Activated gamma-delta T cell (primary cell): ENCODE results near the gene ZBTB7C.

Experiments
- DNase-seq: peaks from one replicate; lab custom pipeline; 2025; lab: John Stamatoyannopoulos, UW

ZBTB7C gene

DNA sequence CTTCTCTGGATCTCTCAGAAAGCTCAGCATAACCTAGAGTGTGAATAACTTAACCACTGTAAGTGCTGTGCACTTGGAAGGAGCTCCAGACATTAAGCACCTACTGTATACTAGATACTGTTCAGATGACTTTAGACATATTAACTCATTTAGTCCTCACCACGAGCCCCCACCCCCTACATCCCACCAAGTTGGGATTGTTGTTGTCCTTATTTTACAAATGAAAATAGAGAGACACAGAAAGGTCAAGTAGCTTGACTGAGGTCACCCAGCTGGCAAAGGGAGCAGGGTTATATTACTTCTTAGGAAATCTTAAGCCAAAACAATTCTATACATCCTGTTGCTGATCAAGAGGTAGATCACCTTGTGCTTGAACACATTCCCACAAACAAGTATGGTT is 244.5 kb downstream of the ZBTB7C start:
- DNase-seq: no peak

DNA sequence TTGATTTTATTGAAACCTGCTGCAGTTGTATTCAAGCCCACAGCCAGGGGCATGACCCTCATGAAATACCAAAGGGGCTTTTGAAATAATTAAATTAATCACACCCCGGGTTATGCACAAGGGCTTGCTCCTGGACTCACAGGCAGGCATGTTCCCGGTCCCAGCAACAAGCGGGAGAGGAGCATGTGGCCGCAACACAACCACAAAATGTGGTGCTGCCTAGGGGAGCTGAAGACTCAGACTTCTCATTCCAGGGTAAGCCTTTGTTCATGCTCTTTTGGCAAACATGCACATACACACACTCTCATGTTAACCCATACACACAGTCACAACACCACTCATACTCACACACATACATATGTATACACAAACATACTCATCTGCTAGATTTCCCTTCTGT is 245.1 kb downstream of the ZBTB7C start:
- no peak for DNase-seq

- no peak for DNase-seq
These were observed 245.5 kb downstream of the ZBTB7C start for GRCh38 chr18:48163738-48164115.

- no peak for DNase-seq
These were observed 246.0 kb downstream of the ZBTB7C start for GRCh38 chr18:48162956-48163737.

DNA sequence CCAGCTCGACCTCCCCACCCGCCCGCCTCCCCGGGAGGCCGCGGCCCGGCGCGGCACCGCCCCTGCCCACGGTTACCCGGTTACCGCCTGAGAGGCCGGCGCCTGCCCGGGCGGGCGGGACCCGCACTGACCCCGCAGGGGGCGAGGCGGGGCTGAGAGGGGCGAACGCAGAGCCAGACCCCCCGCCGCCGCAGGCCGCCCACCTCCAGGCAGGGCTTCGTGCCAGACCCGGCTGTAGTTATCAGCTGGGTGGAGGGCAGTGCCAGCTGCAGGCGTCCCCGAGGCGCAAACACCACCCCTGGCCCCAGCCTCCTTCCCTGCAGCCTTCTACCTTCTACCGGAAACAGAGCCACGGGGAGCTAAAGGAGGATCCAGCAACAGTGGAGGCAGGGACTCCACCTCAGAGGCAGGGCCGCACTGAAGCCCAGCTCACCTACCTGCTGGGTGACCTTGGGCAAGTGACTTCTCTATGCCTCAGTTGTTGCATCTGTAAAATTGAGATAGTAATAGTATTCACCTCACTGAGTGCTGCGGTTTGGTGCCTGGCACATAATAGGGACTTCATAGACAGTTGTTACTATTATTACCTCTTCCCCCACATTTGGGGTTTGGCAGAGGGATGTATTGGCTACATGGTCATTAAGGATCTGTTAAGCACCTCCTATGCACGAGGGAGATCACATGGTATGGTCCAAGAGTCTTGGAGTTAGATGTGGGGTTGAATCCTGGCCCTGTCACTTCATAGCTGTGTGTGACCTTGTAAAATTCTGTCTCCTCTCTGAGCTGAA is 247.1 kb downstream of the ZBTB7C start:
- no peak for DNase-seq

DNA sequence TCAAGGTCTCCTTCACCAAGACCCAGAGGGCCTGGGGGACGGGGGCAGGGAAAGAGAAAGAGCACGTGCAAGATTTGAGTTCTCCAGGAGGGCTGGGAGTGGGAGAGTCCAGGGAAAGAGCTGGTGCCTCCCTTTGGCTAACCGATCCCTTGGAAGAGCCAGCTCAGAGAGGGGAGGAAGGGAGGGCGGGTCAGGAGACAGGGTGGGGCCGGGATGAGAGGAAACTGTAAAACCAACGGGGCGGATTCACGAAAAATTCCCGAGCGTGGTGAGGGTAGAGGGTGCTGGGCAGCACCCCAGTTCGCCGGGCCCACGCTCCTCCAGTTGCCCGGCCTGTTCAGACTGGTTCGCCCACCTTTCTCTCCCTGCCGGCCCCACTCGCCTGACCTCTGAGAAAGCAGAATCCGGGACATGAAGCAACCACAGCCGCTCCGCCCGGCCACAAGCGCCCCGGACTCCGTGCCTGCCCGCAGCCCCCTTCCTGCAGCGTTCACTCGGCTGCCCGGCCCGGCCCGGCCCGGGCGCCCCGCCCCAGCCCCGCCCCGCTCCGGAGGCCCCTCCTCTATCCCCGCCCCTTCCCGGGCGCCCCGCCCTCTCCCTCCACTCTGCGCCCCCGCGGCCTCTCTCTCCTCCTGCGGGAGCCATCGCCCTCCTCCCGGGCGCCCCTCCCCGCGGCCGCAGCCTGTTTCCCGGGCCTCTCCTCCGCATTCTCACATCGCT is 247.8 kb downstream of the ZBTB7C start:
- DNase-seq: peak; percentile 47

- DNase-seq: no peak
These were observed 248.6 kb downstream of the ZBTB7C start for GRCh38 chr18:48160622-48161021.

DNA sequence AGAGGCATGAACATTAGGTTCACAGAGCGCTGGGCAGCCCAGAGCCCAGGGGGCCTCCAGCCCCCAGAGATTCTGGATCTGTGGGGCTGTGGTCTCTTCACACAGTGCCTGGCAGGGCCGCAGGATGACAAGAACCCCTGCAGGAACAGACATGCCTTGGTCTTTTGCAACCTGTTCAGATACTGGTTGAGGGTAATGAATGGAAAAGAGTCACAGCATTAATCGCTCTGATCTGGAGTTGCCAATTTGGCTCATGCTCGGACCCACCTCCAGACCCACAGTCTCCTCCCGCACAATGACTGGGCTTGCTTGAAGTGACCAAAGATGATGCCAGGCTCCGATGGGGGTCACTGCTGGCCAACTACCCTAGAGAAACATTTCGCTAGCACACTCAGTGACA is 249.4 kb downstream of the ZBTB7C start:
- DNase-seq: no peak

- DNase-seq: no peak
These were observed 250.5 kb downstream of the ZBTB7C start for GRCh38 chr18:48158721-48159120.

DNA sequence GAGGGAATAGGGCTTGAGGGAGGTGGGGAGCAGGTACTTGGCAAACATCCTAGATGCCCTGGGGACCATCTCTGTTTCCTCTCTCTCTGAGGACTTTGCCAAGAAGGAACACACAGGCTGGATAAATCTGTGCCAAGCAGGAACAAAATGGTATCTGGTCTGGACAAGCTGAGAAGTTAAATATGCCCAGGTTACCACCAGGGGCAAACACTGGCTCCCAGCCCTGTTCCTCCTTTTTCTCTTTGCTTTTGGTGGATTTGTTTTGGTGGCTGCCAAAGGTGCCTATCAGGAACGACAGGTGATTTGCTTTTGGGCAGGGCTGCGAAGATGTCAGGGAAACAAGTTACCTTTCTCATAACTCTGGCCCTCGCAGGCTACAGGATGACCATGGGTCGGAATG is 251.2 kb downstream of the ZBTB7C start:
- no peak for DNase-seq

DNA sequence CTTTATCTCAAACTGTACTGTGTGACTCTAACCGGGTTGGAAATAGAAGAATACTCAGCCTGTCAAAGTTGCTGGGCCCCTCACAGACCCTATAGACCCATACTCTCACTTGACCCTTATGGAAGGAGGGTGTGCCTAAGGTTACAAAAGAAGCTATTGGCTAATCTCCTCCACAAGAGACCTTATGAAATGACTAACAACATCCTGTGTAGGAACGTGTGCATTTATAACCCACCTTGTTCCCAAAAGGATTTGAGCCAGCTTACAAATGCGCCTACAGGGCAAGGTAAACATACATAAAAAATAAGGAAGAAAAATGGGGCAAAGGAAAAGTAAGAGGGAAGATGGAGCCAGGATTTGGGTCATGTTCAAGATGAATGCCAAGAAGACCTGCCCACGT is 253.3 kb downstream of the ZBTB7C start:
- DNase-seq: no peak

GRCh38 chr18:48154828-48155227 is 254.4 kb downstream of the ZBTB7C start:
- DNase-seq: no peak

DNA sequence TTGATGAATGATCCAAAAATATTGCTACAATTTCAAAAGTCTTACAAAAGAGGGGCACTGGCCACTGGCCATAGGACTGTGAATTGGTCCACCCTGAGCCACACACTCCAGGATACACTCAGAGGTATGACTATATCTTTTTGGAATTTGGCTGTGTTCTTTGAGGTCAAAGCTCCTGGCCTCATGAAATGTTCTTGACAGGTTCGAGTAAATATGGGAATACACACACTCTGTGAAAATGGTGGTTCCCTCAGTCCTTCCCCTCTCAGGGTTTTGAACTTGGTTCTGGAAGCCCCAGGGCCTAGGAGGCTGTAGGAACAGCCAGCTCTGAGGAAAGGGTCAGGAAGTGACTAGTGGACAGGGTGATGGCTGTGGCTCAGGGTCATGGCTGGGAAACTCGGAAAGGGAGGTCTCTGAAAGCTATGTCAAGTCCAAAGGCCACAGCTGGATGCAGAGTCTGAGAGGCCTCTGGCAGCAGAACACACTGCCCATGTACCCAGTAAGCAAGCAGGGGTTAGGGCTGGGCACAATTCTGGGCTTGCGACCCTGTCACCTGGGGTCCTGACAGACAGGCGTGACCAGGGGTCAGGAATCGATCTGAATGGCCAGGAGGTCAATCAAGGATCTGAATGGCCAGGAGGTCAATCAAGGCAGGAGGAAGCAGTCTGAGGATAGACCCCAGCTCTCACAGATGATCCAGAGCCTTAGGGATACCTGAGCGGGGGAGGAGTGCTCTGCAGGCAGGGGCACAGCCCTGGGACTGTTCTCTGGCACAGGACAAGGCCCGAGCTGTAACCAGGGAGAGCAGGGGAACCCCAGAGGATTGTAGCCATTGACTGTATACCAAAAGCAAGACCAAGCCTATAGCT is 255.3 kb downstream of the ZBTB7C start:
- DNase-seq: no peak

DNA sequence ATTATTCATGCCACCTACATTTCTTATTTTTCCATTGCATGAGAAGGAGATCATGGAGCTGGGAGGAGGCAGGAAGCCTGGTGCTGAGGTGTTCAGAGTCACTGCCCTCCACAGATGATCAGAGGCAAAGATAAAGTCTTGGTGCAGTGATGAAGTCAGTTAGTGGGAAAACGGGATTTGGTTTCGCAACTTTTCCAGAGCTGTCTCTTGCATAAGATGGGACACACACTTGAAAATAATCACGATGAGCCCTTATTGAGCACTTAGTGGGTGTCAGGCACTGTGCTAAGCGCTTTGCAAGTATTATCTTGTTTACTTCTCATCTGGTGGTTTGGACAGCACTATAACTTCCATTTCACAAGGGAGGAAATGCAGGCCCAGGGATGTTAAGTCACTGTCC is 256.6 kb downstream of the ZBTB7C start:
- no peak for DNase-seq

DNA sequence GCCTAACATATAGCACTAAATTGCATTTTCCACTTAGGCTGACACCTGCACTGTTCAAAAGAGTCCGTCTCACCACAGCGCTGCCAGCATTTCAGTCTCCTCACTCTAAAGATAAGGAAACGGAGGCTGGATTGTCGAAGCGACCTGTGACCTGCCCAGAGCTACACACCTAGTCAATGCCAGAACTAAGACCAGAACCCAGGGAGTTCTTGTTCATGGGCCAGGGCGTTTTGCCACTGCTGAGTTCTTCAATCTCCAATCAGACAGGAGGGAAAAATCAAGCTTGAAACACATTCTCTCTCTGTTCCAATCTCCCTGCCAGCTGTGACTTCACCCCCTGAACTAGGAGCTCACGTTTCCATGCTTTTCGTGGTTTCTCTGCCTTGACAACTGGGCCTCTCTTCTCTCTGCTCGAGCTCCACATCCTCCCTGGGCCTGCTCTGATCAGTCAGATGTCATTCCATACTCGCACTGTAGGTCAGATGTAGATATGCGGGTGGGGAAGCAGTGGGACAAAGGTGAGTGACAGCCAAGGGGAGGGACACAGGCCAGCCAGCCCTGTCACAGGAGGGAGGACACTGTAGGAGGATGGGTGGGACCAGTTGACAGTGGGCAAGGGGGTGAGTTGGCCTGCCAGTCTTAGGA is 257.6 kb downstream of the ZBTB7C start:
- no peak for DNase-seq

GRCh38 chr18:48149020-48149685 is 260.0 kb downstream of the ZBTB7C start:
- no peak for DNase-seq

GRCh38 chr18:48142994-48143393 is 266.2 kb downstream of the ZBTB7C start:
- DNase-seq: no peak

GRCh38 chr18:48142353-48142752 is 266.8 kb downstream of the ZBTB7C start:
- DNase-seq: no peak

- no peak for DNase-seq
These were observed 268.5 kb downstream of the ZBTB7C start for GRCh38 chr18:48140731-48141130.

- DNase-seq: no peak
These were observed 269.5 kb downstream of the ZBTB7C start for GRCh38 chr18:48139431-48140347.
